ENCODE results near the gene ZNF597.
"Not testable (repeated sequence)": the region's sequence is repeated elsewhere in the genome, so short reads cannot be mapped to it uniquely, and the experiment has no call there.

The ZNF597 gene

GRCh38 chr16:3474870-3475269, 31.6 kb upstream of the ZNF597 start:
- DNase-seq = not testable (repeated sequence)

DNA sequence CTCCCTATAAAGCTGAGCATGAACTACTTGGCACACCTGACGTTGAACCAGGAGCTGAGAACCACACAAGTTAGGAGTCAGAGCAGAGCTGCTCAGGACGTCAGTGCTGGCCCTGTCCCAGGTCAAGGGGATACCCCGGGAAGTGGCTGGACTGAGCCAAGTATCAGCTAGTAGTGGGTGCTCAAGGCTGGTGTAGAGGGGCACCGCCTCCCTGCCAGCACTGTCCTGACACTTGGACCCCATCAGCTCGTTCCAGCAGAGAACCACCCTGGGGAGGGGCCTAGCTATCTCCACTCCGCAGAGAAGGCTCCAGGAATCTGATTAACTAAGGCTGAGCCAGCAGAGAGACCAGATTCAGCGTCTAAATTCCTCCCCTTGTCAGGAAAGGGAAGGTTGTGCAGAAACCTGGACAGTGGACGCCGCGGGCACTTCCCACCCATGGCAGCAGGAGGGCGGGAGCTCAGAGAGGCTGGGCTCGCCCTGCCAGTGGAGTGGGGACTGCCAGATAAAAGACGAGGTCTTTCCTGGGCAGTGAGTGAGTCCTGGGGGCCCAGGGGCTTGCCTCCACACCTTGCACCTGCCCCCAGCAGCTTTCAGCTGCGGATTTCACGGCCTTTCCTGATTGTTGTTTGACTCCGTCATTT, 31.0 kb upstream of the ZNF597 start:
- no peak for DNase-seq

- DNase-seq = not testable (repeated sequence)
Measured at GRCh38 chr16:3473596-3473943, 30.3 kb upstream of the ZNF597 start.

DNA sequence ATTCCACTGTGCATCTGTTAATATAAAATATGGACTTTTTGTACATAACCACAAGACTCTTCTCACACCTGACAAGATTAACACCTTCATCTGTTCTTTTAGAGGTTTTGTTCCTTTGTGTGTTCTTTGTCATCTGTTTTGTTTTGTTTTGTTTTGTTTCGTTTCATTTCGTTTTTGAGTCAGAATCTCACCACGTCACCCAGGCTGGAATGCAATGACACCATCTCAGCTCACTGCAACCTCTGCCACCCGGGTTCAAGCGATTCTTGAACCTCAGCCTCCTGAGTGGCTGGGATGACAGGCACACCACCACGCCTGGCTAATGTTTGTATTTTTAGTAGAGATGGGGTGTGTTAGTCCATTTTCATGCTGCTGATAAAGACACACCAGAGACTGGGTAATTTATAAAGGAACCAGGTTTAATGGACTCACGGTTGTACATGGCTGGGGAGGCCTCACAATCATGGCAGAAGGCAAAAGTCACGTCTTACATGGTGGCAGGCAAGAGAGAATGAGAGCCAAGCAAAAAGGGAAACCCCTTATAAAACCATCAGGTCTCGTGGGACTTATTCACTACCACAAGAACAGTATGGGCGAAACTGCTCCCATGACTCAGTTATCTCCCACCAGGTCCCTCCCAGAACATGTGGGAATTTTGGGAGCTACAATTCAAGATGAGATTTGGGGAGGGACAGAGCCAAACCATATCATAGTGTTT, 29.7 kb upstream of the ZNF597 start:
- DNase-seq = no peak

- no peak for DNase-seq
Measured at GRCh38 chr16:3471518-3472176, 28.3 kb upstream of the ZNF597 start.

DNA sequence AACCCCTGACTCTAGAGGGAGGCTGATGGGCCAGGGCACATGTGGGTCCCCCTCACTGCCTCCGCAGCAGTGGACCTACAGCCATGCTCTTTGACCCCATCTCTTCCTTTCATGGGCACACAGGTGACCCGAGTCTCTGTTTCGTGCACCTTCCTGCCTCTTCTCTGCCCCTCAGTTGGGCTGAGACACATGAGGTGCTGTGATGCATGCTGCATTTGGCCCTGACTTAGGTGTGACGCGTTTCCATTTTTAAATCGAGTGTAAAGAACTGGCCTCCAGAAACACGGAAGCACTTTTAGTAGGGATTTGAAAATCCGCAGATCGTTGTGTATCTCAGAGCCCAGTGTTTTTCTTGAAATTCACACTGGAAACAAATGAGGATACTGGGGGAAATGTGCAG, 27.4 kb upstream of the ZNF597 start:
- DNase-seq = no peak

- no peak for DNase-seq
Measured at GRCh38 chr16:3469736-3470135, 26.4 kb upstream of the ZNF597 start.

- DNase-seq = no peak
Measured at GRCh38 chr16:3468501-3468900, 25.2 kb upstream of the ZNF597 start.

- DNase-seq = no peak
Measured at GRCh38 chr16:3467921-3468320, 24.6 kb upstream of the ZNF597 start.

DNA sequence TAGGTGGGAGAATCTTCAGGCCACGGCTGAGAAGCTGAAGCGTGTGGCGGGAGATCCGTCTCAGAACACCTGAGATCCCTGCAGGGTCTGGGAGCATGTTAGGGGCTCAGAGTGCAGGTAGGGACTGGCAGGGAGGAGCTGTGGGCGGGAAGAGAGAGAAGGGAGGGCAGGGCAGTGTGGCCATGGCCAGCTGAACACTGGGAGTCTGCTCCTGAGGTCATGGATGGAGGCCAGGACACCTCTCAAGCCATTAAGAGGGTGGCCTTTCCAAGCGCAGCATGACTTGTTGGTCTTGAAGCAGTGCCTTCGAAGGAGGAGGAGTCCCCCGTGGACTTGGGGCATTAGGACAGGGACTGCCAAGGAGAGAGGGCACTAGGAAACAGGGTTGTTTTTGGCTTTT, 23.9 kb upstream of the ZNF597 start:
- no peak for DNase-seq

DNA sequence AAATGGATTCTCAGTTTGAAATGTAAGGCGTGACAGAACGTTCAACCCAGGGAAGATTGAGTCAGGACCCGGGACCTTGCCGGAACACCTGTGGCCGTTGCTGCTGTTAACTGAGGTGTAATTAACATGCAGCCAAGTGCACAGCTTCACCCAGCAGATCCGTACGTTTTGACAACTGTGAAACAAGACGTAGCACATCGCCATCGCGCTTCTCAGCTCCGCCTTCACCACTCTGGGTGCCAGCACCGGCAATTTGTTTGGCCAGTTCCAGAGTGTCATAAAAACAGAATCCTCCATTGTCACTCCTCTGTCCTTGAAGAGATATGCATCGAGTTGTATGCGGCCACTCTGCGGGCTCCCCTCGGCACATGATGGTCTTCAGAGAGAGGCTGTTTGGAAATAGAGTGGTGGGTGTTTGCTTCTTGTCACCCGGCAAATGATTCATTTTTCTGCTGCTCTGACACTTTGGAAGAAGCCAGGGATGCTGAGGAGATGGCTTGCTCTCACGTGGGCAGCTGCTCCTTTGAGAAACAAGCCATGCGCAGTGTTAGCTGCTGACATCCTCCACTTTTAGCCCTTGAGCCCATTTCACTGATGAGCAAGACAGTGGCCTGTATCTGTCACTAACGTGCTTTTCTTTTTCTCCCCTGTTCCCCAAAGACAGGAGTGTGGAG, 22.7 kb upstream of the ZNF597 start:
- no peak for DNase-seq

GRCh38 chr16:3465301-3465700, 22.0 kb upstream of the ZNF597 start:
- DNase-seq = no peak

GRCh38 chr16:3461151-3461550, 17.8 kb upstream of the ZNF597 start:
- DNase-seq = no peak

DNA sequence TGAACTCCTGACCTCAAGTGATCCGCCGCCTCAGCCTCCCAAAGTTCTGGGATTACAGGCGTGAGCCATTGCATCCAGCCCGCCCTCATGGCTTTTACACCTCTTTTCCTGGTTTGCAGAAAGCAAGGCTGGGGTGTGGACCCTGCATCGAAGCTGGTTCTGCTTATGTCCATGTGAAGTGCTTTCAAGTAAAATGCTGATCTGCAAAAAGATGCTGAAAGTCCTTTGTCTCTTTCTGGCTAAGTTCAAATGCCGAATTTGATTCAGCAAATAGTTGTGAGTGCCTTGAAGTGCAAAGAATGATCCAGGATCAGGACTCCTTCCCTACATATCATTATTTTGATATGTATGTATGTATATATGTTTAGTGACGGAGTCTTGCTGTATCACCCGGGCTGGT, 17.3 kb upstream of the ZNF597 start:
- DNase-seq = no peak

- no peak for DNase-seq
Measured at GRCh38 chr16:3460121-3460520, 16.8 kb upstream of the ZNF597 start.

GRCh38 chr16:3459401-3460090, 16.2 kb upstream of the ZNF597 start:
- DNase-seq = no peak

- DNase-seq = no peak
Measured at GRCh38 chr16:3458852-3459361, 15.6 kb upstream of the ZNF597 start.

DNA sequence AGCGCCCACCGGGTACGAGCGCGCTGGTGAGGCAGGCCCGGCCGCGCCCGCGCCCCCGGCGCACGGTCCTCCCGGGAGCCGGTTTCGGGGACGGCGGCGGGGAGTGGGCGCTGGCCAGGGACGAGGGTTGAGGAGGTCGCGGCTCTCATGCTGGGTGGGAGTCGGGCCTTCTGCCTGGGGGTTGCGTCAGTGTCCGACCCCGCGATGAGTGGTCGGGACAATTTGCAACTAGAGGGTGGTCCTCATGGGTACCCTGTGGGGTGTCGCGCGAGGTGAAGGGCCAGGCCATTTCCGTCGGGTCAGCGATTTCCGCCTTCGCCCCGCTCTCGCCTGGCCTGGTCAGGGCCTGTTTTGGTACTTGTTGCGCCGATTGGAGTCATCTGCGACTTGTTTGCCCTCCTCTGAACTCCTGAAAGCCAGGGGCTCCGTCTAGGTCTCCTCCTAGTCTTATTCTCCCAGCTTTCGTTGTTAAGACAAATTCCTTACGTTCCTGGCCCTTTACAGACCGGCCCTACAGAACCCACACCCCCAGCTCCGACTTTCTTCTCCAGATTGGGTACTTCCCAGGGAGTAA, 15.1 kb upstream of the ZNF597 start:
- no peak for DNase-seq

DNA sequence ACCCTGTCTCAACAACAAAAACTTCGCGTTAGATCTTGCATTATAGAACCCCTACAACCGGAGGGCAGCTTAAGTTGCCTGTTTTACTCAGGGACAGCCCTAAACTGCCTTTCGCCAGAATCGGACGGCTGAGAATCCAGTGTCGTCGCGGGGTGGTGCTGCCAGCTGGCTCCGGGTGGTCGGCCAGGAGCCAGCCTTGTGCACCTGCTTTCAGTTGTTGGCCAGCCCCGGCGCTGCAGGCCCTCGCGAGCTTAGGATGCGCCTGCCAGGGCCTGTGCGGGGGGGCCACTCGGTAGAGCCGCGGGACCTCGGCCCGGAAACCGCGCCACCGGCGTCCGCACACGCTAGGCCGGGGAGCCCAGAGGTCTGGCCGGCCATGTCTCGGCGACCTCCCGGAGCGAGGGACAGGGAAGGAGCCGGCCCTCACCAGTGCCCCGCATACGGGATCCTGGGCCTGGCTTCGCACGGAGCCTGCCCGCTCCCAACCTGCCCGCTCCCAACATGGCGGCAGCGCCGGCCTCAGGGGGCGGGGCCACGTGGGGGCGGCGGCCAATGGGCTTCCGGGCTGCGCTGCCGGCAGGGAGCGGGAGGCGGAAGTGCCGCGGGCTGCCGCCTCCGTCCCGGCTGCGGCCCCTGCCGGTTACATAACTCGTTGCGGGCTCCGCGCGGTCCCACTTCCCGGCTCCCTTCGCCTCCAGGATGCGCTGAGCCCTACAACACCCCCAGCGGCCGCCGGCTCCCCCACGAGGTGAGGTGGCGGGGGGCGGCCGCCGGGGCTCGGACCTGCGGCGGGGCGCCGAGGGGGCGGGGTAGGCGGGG, 14.3 kb upstream of the ZNF597 start:
- DNase-seq = peak; percentile 14

DNA sequence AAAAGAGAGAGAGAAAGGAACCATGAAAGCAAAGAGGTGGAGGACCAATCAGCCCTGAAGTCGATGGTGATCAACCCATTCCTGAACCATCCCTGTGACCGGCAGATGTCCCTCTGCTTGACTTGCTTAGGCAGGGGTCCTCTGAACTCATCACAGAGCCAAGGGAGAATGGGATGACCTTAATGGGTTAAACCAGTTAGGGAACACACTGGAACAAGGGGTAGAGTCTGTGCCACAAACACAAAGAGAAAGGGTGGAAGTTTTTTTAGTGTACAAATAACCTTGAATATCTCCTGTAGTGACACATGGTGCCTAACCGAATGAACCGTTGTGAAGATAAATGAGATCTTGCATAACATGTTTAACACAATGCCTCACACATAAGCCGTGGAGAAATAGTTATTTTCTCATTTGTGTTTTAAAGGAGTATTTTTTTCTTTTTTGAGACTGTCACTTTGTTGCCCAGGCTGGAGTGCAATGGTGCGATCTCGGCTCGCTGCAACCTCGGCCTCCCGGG, 11.4 kb upstream of the ZNF597 start:
- no peak for DNase-seq

- no peak for DNase-seq
Measured at GRCh38 chr16:3454093-3454492, 10.8 kb upstream of the ZNF597 start.

DNA sequence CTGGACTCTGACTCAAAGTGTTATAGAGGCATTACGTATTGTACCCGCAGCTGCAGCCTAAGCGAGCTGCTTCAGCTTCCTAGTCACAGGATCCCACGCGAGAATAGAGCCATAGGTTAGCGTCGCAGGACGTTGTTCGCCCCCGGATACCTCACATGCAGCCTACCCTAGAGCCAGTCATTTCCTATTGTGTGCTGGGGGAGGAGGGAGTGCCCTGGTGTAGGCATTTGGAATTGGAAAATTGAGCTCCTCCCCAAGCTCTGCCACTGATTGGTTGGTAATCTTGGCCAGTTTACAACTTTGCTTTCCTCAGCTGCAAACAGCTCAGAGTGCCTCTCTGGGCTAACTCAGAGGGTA, 706 bp upstream of the ZNF597 start:
- DNase-seq = no peak

Data from NCI-H1417 treated with DMSO at 0.1 percent for 48 hours (cell line).